Esophagus squamous epithelium (tissue), 4 donors: ENCODE data around the gene RASAL2.

Experiments
- POLR2A ChIP-seq, 4 donors: fragments of 450-650 bp; IDR thresholded peaks; one replicate each; pipeline ENCODE4 v1.6.1; 2017; ENCODE audit warnings: antibody characterized with exemption in 4 of 4, mild to moderate bottlenecking in 4 of 4, moderate library complexity in 3 of 4
- TF ChIP-seq, protein P1 (sequence below), 6 experiments: fragments of 450-650 bp in 4 of 6; fragments of 200-600 bp in 2 of 6; sonication (generic) in 2 of 6; IDR thresholded peaks; one replicate each; pipeline ENCODE4 v1.5.1; 2016 to 2019; ENCODE audit warnings: antibody characterized with exemption in 6 of 6, mild to moderate bottlenecking in 4 of 6, moderate library complexity in 4 of 6

DNA sequence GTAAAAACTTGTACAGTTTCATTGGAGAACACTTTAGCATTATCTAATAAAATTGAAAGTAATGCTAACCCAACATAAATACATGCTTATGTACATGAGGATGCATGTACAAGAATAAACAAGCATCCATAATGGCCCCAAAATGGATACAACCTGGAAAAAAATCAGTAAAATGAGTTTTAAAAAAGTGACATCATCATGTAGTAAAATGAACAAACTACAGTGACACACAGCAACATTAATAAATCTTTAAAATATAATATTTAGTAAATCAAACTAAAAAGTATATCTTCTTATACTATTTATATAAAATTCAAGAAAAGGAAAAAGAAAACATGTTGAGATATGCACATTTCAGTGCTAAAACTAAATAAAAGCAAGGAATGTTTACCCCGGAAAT is 262.4 kb downstream of the RASAL2 start:
- TF ChIP-seq, protein P1, sequence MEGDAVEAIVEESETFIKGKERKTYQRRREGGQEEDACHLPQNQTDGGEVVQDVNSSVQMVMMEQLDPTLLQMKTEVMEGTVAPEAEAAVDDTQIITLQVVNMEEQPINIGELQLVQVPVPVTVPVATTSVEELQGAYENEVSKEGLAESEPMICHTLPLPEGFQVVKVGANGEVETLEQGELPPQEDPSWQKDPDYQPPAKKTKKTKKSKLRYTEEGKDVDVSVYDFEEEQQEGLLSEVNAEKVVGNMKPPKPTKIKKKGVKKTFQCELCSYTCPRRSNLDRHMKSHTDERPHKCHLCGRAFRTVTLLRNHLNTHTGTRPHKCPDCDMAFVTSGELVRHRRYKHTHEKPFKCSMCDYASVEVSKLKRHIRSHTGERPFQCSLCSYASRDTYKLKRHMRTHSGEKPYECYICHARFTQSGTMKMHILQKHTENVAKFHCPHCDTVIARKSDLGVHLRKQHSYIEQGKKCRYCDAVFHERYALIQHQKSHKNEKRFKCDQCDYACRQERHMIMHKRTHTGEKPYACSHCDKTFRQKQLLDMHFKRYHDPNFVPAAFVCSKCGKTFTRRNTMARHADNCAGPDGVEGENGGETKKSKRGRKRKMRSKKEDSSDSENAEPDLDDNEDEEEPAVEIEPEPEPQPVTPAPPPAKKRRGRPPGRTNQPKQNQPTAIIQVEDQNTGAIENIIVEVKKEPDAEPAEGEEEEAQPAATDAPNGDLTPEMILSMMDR (IDR thresholded peaks at IDR 0.05): no peak
- no peak for TF ChIP-seq POLR2A (IDR thresholded peaks at IDR 0.05)
